Stimulated activated CD8-positive, alpha-beta memory T cell treated with anti-CD3 and anti-CD28 coated beads, Interleukin-12 subunit alpha, Interleukin-12 subunit beta, amount 100 ng/mL, for 24 hours (primary cell): ENCODE data around the gene MACF1.
A peak's percentile ranks its signal among the peaks of the same experiment; 100 is the strongest.

Source experiments
- DNase-seq: peaks from one replicate; pipeline ENCODE4 v3.0.0-alpha.2; 2020; ENCODE audit errors: extremely low read depth

The MACF1 gene

GRCh38 chr1:39213511-39214002, 9.1 kb downstream of the MACF1 start:
- no peak for DNase-seq

DNA sequence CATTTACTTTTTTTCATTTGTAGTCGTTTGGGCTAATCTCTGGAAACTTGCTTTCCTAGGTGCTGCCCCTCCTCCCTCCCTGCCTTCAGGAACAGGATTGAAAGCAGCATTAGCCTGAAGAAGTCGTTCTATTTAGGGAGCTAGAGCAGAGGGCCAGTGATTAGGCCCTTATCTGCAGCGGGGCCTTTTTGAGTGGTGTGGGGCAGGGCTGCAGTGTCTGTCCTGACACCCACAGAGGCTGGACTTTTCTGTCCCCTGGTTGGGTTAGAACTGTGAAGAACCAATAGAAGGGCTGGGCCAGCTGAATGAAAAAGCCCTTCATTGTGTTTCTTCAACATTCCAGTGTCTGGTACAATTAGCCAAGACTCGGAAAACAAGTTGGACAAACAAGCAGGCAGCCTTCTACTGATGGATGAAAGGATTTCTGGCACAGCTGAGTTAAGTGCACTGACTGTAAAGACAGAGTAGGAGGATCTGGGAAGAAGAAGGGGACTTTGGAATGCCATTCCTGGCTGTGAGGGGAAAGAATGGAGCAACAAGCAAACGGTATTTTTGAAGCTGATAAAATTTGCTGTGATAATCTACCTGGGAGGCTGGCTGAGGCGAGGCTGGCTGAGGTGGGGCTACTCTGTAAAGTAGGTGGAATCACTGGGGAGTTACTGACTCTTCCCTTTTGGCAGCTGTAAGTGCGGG, 9.7 kb downstream of the MACF1 start:
- no peak for DNase-seq

DNA sequence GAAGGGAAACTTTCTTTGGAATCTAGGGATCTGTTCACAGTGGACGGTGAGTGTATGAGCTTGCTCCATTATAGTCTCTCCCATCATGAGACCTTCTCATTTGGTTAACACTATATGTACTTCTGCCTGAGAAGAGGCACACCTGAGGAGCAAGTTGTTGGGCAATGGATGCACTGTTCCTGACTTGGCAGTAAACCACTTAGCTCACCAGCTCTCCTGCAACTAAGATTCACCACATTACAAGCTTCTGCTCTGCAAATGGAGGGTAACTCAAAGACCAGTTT, 10.2 kb downstream of the MACF1 start:
- DNase-seq: no peak

GRCh38 chr1:39214998-39215873, 10.7 kb downstream of the MACF1 start:
- no peak for DNase-seq

DNA sequence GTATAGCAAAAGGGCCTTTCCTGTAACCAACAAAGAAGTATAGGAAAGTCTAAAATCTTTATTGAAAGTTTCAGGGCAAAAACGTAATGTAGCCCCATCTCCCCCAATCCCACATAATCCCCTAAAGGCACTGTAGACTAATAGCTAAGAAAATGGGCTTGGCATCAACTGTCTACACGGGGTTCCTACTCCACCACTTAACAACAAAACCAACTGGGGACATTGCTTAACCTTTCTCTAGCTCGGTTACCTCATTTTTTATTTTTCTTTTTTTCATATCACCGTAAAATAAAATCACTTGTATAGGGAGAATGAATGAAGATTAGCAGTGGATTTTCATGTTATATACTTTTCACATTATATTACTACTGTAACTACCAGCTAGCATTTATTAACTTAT, 12.3 kb downstream of the MACF1 start:
- no peak for DNase-seq

- DNase-seq: no peak
Measured at GRCh38 chr1:39220891-39221870, 16.7 kb downstream of the MACF1 start.

DNA sequence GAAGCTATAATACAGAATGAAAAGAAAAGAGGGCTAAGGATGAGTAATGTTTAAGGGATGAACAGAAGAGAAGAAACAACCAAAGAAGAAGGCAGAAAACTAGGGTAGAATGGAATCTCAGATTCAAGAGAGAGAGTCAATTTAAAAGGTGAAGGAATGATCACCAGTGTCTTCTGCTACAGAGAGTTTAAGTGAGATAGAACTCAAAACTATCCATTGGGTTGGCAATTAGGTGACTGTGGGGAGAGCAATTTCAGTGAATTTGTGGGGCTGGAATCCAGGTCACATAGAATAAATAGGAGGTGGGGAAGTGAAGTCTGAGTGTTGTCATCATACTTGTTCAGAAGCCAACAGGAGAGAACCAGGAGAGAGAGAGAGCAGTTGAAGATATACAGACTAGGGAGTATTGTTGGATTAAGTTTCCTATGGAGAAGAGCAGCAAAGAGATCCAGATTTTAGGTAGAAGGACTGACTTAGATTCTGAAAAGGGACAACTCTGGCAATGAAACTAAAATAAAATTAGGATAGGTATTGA, 19.9 kb downstream of the MACF1 start:
- DNase-seq: no peak

DNA sequence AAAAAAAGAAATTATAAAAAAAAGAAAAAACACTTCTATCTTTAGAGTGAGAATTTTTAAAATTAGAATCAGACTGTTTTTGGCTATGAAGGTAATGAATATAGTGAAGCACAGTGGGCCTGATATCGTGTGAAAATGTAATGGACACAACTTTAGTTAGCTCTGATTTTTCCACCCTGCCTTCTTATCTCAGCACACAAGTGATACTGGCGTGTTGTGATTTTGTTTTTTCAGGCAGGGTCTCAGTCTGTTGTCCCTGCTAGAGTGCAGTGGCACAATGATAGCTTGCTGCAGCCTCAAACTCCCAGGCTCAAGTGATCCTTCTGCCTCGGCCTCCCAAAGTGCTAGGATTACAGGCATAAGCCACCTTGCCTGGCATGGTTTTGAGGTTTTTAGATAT, 22.3 kb downstream of the MACF1 start:
- DNase-seq: no peak

- no peak for DNase-seq
Measured at GRCh38 chr1:39228252-39228651, 23.8 kb downstream of the MACF1 start.

GRCh38 chr1:39229504-39229903, 25.0 kb downstream of the MACF1 start:
- DNase-seq: no peak

GRCh38 chr1:39230261-39231190, 26.0 kb downstream of the MACF1 start:
- no peak for DNase-seq

GRCh38 chr1:39236971-39237370, 32.5 kb downstream of the MACF1 start:
- DNase-seq: no peak

DNA sequence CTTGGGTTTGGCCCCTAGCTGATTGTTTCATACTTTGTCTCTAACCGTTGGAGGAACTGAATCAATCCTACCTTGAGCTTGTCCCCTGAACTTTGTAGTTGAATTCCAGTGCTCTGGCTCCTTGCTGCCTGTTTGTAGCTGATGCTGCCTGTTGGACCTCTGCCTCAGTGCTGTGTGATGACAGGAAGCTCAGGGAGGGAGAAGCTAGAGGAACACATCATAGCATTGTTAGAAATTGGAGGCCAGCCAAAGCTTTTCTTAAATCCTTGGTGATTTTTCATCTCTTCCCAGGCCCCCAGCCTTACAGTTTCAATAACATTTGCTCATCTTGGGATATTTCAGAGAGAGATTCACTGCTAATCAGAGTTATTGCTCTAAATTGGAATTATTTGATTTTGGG, 34.0 kb downstream of the MACF1 start:
- DNase-seq: no peak

DNA sequence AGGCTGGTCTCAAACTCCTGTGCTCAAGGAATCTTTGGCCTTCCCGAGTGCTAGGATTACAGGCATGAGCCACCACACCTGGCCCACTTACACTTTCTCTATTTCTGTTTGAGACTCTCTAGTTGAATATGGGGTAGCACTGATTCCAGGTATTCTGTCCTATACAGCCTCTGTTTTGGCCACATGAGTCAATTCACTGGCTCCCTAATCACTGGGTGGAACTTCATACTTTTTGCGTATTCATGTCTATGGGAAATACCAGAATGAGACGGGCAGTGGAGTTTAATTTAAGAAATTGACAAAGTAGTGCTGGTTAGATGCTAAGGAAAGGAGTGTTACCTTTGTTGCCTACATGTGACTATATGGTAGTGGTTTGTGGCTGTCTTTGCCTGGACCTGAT, 35.5 kb downstream of the MACF1 start:
- DNase-seq: no peak

DNA sequence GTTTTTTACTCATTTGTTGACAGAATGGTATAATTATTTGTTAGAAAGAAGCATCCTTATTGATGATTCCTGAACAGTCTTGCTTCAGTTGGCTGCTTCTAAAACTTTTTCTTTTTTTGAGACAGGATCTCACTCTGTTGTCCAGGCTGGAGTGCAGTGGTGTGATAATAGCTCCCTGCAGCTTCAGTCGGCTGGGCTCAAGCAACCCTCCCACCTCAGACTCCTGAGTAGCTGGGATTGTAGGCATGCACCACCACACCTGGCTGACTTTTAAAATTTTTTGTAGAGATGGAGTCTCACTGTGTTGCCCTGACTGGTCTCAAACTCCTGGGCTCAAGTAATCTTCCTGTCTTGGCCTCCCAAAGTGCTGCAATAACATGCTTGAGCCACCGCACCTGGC, 38.8 kb downstream of the MACF1 start:
- DNase-seq: no peak

GRCh38 chr1:39250460-39251240, 46.2 kb downstream of the MACF1 start:
- DNase-seq: no peak

DNA sequence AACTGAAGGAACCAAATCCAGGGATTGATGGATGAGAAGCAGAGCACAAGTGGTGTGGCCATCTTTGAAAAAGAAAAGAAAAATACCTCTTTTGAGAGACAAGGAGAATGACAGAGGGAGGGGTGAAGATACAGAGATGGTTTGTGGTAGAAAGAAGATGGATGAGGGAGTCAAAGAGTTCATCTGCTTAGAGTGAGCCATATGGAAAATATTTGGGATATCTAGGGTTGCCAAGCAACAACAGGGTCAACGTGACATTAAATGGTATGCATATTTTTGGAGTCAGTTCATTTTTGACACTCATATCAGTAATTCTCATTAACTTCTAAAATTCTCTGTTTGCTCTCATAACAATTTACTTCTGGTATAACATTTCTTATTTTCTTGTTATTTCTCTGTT, 50.7 kb downstream of the MACF1 start:
- DNase-seq: no peak

DNA sequence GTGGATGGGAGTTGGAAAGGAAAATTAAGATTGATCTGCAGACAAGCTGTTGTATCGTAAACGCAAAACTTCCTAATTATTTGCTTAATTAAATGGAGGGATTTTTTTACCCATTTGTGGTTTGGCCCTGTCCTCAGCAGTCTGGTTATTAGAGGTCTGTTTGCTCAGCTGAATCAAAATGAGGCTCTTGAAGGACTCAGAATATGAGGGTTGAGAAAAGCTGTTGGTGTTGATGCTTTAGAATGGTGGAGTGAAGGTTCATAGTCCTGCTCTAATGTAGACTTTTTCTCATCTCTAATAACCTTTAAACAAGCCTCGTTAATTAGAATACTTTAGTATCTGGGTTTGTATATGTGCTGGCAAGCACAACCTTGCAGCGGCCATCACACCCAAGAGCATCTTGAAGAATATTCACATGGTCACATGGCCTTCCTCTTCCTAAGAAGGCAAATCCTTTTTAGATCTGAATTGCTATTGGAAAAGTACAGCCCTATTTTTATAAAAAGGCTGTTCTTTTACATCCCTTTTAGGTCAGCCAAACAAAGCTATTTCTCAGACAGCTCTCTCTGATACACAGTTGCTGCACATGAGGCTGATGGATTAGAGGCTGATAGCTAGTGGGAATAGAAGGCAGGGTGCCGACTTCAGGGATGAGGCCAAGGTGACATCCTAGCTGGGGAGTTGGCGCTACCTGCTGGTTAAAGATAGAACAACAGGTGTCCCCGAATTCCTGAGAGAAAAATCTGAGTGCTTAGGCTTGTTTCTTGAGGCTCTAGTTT, 53.8 kb downstream of the MACF1 start:
- peak; percentile 5 for DNase-seq

DNA sequence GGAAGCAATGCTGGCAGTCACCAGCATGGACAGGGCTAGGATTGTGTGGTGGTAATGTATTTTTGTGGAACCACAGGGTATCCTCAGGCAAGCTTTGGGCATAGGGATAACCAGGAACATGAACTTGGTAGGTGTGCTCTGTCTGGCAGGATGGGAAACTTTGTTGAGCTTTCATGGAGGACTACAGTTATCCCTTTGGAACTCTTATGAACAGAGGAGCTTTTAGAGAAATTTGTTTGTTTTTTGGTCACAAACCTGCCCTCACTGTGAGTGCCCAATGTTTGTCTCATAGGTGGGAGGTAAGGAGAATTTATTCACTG, 54.4 kb downstream of the MACF1 start:
- DNase-seq: no peak
